Brain microvascular endothelial cell (primary cell): Measurements from ENCODE around the gene FAM131B.

Experiments used
- DNase-seq: peaks from one replicate; pipeline ENCODE4 v3.0.0-alpha.2; 2020
- H3K27ac ChIP-seq: fragments of 250-450 bp; sonication (Bioruptor Pico); 2 replicates; pipeline ENCODE4 v1.5.1; 2020; ENCODE audit warnings: mild to moderate bottlenecking, moderate library complexity
- H3K27me3 ChIP-seq: fragments of 250-450 bp; sonication (Bioruptor Pico); replicated peaks from 2 replicates; pipeline ENCODE4 v1.5.1; 2020; ENCODE audit warnings: mild to moderate bottlenecking
- H3K36me3 ChIP-seq: fragments of 250-450 bp; sonication (Bioruptor Pico); replicated peaks from 2 replicates; pipeline ENCODE4 v1.5.1; 2020; ENCODE audit warnings: mild to moderate bottlenecking
- H3K4me3 ChIP-seq: 2 replicates; pipeline ENCODE4 v1.5.1; 2011; ENCODE audit warnings: low read depth, mild to moderate bottlenecking, control low read depth, low read length, moderate library complexity
- CTCF ChIP-seq: IDR thresholded peaks from 2 replicates; pipeline ENCODE4 v1.5.1; 2011; ENCODE audit warnings: low read depth, mild to moderate bottlenecking, moderate library complexity, low read length, control low read depth, inconsistent platforms; ENCODE audit errors: missing control alignments
- in situ Hi-C: cut with HindIII; loops from 2 replicates; pipeline ENCODE4 v1.10.0; 2017; ENCODE audit warnings: low sequenced_read_pairs, low pct_ligation_motif_present

The FAM131B gene

GRCh38 chr7:143318661-143319060, 43.9 kb downstream of the FAM131B start:
- Histone ChIP-seq H3K4me3 (no peak overlapping the region), H3K27me3 (no peaks in the 10 kb centered on the region), H3K36me3 (no peaks in the 10 kb centered on the region), H3K27ac (no peak overlapping the region)
- in situ Hi-C loops, result no loop called here
- TF ChIP-seq CTCF, result peak; percentile 32
- DNase-seq, result peak; percentile 66

- Histone ChIP-seq H3K27ac (no peak overlapping the region), H3K36me3 (no peaks in the 10 kb centered on the region), H3K27me3 (no peaks in the 10 kb centered on the region), H3K4me3 (no peak overlapping the region)
- in situ Hi-C loops, result no loop called here
- TF ChIP-seq CTCF, result no peak
- DNase-seq, result no peak
These were observed 46.0 kb downstream of the FAM131B start for GRCh38 chr7:143316492-143316891.

- TF ChIP-seq CTCF, result no peak
- Histone ChIP-seq H3K36me3 (no peaks in the 10 kb centered on the region), H3K4me3 (no peak within 1 kb of the TSS), H3K27ac (no peak within 1 kb of the TSS), H3K27me3 (no peaks in the 10 kb centered on the region)
- in situ Hi-C loops, result no loop called here
- DNase-seq, result no peak
These were observed 46.7 kb downstream of the FAM131B start, which contains the start of gene CLCN1 for GRCh38 chr7:143315776-143316175. Gene CLCN1, plus strand, starts transcription at chr7:143316111. Its CDS starts 102 bp downstream, at chr7:143316213.

- in situ Hi-C loops, result no loop called here
- no peak overlapping the region for H3K4me3 ChIP-seq
These were observed 48.4 kb downstream of the FAM131B start for GRCh38 chr7:143314127-143314526.

GRCh38 chr7:143308632-143309031, 53.9 kb downstream of the FAM131B start:
- H3K36me3 ChIP-seq, result peaks cover 38% of the 10 kb centered on the region
- in situ Hi-C loops, result no loop called here

More at GRCh38 chr7:143314127-143314526, 48.4 kb downstream of the FAM131B start:
- H3K27ac ChIP-seq, result no peak overlapping the region
- no peak for DNase-seq
- no peak for TF ChIP-seq CTCF
- no peaks in the 10 kb centered on the region for H3K27me3 ChIP-seq
- no peaks in the 10 kb centered on the region for H3K36me3 ChIP-seq

More at GRCh38 chr7:143308632-143309031, 53.9 kb downstream of the FAM131B start:
- Histone ChIP-seq H3K27ac (no peak overlapping the region), H3K4me3 (no peak overlapping the region), H3K27me3 (no peaks in the 10 kb centered on the region)
- no peak for DNase-seq
- no peak for TF ChIP-seq CTCF
